Esophagus (tissue), 2 donors: ENCODE measurements around the gene ANKS1B. TPM values are rescaled to one million over a fixed set of nuclear protein-coding genes. Genes with fewer than 3 reads are reported as not detected.

ENCODE experiments used
- H3K27ac ChIP-seq, 2 donors: one replicate each; pipeline ENCODE4 v1.5.1; 2013; ENCODE audit warnings: low read depth in 2 of 2, mild to moderate bottlenecking in 2 of 2, inconsistent platforms in 1 of 2, low read length in 1 of 2, moderate library complexity in 1 of 2
- H3K27me3 ChIP-seq, 2 donors: one replicate each; pipeline ENCODE4 v1.6.1; 2013; ENCODE audit warnings: low read length in 2 of 2, control low read depth in 1 of 2, mild to moderate bottlenecking in 1 of 2; ENCODE audit not compliant: insufficient read depth in 2 of 2, control insufficient read depth in 1 of 2
- H3K36me3 ChIP-seq, 2 donors: one replicate each; pipeline ENCODE4 v1.6.1; 2013; ENCODE audit warnings: low read length in 1 of 2; ENCODE audit not compliant: control insufficient read depth in 2 of 2, insufficient read depth in 2 of 2
- H3K4me1 ChIP-seq, 2 donors: one replicate each; pipeline ENCODE4 v1.6.1; 2013; ENCODE audit warnings: low read length in 1 of 2; ENCODE audit not compliant: control insufficient read depth in 2 of 2, insufficient read depth in 2 of 2
- H3K4me3 ChIP-seq, 2 donors: one replicate each; pipeline ENCODE4 v1.5.1; 2013; ENCODE audit warnings: low read length in 2 of 2, mild to moderate bottlenecking in 2 of 2, low read depth in 1 of 2, moderate library complexity in 1 of 2
- H3K9me3 ChIP-seq, 2 donors: one replicate each; pipeline ENCODE4 v1.6.1; 2013; ENCODE audit warnings: mild to moderate bottlenecking in 2 of 2, low read depth in 1 of 2, low read length in 1 of 2, moderate library complexity in 1 of 2; ENCODE audit not compliant: control insufficient read depth in 2 of 2, insufficient read depth in 1 of 2
- WGBS, 2 donors: extraction: QIAGEN DNeasy Blood & Tissue Kit; methylation state at CpG; one replicate each; pipeline ENCODE4 v1.1.7; 2013; 5-methylcytosine and 5-hydroxymethylcytosine counted together
- polyA plus RNA-seq, 2 donors: library from polyadenylated mRNA; stranded (reverse); fragments of 200-250 nt; gene quantifications; one replicate each; pipeline ENCODE4 v1.2.3, GENCODE V29; 2013
- donor health status: healthy with polysubstance abuse.
- donor health status: Bipolar disorder and iron deficiency.

ANKS1B gene
- polyA plus RNA-seq, 2 donors, result 0.85 to 1.0 TPM

DNA sequence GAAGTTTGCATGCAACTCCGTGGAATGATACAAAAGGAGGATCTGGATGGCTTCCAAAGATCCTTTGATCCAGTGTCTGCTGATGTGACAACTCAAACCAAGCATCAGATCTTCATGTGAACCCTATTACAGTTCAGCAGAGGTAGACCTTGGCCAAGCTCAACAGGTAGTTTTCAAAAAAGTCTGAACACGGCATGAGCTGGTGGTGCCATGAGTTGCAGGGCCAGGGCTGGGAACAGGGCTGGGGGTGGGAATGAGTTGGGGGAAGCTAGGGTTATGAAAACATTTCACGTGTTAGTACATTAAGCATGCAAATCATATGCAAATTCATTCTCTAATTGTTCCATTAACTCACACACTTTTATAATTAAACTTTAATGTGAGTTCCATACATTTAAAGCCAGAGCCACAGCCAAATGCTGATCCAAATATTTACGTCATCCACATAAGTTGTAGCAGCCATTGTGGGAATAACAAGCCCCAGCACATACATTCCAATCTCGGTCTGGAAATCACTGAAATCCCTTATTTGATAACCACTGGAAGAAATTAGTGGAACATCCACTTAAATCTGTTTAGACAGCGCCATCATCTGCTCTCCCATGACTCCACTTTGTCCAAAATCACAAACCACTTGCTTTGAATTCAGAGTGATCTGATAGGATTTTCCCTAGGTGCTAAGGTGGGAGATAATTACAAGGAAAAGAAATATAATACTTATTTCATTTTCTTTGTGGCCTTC is 1181.1 kb downstream of the ANKS1B start:
- H3K4me3 ChIP-seq, result no peak overlapping the region
- no peaks in the 10 kb centered on the region for H3K9me3 ChIP-seq
- 72 to 79% methylated on average over 6 of the region's 6 CpGs for WGBS, 2 donors
- H3K36me3 ChIP-seq, result no peaks in the 10 kb centered on the region
- no peaks in the 10 kb centered on the region for H3K4me1 ChIP-seq
- H3K27ac ChIP-seq, result no peak overlapping the region
- H3K27me3 ChIP-seq, result no peaks in the 10 kb centered on the region

- Histone ChIP-seq H3K27ac (no peak overlapping the region), H3K9me3 (no peaks in the 10 kb centered on the region), H3K4me3 (no peak overlapping the region), H3K4me1 (no peaks in the 10 kb centered on the region), H3K27me3 (no peaks in the 10 kb centered on the region), H3K36me3 (no peaks in the 10 kb centered on the region)
- WGBS, 2 donors, result 64 to 85% methylated on average over 3 of the region's 3 CpGs
These were observed 1184.9 kb downstream of the ANKS1B start for GRCh38 chr12:98799822-98800221.

DNA sequence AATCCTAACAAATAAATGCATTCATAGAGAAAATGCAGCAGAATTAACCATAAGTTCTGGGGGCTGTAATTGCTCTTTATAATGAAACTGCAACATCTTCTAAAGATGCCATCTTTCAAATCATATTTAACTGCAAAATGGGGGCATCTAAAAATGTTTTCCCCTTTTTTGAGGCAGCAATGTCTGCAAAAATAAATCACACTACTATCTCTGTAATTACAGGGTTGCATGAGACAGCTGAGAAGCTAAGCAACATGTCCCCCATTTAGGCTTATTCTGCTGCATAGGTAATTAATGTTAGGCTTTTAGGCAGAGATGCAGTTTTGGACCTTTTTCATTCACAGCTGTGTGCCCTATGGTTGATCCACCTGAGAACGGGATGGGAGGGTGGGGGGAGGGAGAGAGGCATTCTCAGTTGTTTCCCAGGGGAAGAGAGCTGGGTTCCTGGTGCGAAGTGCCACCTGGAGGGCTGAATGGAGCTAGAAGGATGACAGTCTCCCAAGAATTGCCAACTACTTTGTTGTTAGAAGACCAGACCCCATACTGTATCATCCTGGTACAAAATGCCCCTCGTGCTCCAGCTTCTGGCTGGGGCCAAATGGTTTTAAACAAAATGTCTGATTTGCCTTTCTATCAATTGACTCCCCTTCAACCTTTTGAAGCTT is 1185.5 kb downstream of the ANKS1B start:
- no peaks in the 10 kb centered on the region for H3K36me3 ChIP-seq
- H3K27ac ChIP-seq, result no peak overlapping the region
- 58 to 64% methylated on average over 3 of the region's 3 CpGs for WGBS, 2 donors
- no peaks in the 10 kb centered on the region for H3K27me3 ChIP-seq
- no peaks in the 10 kb centered on the region for H3K9me3 ChIP-seq
- no peaks in the 10 kb centered on the region for H3K4me1 ChIP-seq
- H3K4me3 ChIP-seq, result no peak overlapping the region

GRCh38 chr12:98797200-98797599 is 1187.5 kb downstream of the ANKS1B start:
- H3K27ac ChIP-seq, result no peak overlapping the region
- no peaks in the 10 kb centered on the region for H3K4me1 ChIP-seq
- no peaks in the 10 kb centered on the region for H3K9me3 ChIP-seq
- H3K4me3 ChIP-seq, result no peak overlapping the region
- H3K36me3 ChIP-seq, result no peaks in the 10 kb centered on the region
- 84 to 90% methylated on average over 4 of the region's 4 CpGs for WGBS, 2 donors
- no peaks in the 10 kb centered on the region for H3K27me3 ChIP-seq

- H3K9me3 ChIP-seq, result no peaks in the 10 kb centered on the region
These were observed 1188.0 kb downstream of the ANKS1B start for GRCh38 chr12:98796745-98797144.

DNA sequence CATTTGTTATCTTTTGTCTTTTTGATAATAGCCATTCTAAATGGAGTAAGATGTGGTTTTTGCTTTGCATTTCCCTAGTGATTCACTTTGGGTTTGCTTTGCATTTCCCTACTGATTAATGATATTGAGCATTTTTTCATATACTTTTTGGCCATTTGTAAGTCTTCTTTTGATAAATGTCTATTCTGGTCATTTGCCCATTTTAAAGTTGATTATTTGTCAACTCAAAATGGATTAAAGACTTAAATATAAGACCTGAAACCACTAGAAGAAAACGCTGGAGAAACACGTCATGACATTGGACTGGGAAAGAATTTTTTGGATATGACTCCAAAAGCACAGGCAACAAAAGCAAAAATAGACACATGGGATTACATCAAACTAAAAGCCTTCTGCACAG is 1191.6 kb downstream of the ANKS1B start:
- H3K4me3 ChIP-seq, result no peak overlapping the region
- H3K9me3 ChIP-seq, result no peaks in the 10 kb centered on the region
- H3K4me1 ChIP-seq, result no peaks in the 10 kb centered on the region
- no peak overlapping the region for H3K27ac ChIP-seq
- H3K36me3 ChIP-seq, result no peaks in the 10 kb centered on the region
- no peaks in the 10 kb centered on the region for H3K27me3 ChIP-seq
- whole genome bisulfite sequencing, 2 donors, result 50 to 63% methylated on average over 2 of the region's 2 CpGs

More at GRCh38 chr12:98796745-98797144, 1188.0 kb downstream of the ANKS1B start:
- Histone ChIP-seq H3K4me1 (no peaks in the 10 kb centered on the region), H3K36me3 (no peaks in the 10 kb centered on the region), H3K27ac (no peak overlapping the region), H3K27me3 (no peaks in the 10 kb centered on the region), H3K4me3 (no peak overlapping the region)
- WGBS, 2 donors, result 93 to 96% methylated on average over 1 of the region's 1 CpG

GRCh38 chr12:98791406-98791805 is 1193.3 kb downstream of the ANKS1B start:
- Histone ChIP-seq H3K4me1 (no peaks in the 10 kb centered on the region), H3K27ac (no peak overlapping the region), H3K9me3 (no peaks in the 10 kb centered on the region), H3K4me3 (no peak overlapping the region), H3K27me3 (no peaks in the 10 kb centered on the region), H3K36me3 (no peaks in the 10 kb centered on the region)
- 91 to 96% methylated on average over 3 of the region's 3 CpGs for WGBS, 2 donors

DNA sequence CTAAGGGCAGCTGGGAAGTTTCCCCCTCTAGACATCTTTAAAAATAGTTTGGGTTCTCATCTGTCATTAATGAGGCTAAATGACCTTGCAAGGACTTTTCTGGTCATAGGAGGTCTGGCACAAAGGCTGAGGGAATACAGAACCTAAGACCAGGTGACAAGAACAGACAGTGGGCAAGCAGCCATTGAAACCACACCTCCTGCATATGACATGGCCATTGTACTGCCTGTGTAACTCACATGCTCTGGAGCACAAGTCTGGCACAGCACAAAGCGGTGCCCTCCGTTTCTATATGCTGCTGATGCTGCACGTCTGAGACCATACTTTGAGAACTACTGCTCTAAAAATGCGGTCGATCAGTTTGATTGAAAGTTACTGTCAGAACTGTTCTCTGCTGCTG is 1196.3 kb downstream of the ANKS1B start:
- no peak overlapping the region for H3K4me3 ChIP-seq
- no peaks in the 10 kb centered on the region for H3K9me3 ChIP-seq
- no peak overlapping the region for H3K27ac ChIP-seq
- WGBS, 2 donors, result 80 to 84% methylated on average over 5 of the region's 5 CpGs
- no peaks in the 10 kb centered on the region for H3K4me1 ChIP-seq
- no peaks in the 10 kb centered on the region for H3K36me3 ChIP-seq
- H3K27me3 ChIP-seq, result no peaks in the 10 kb centered on the region

GRCh38 chr12:98786653-98787052 is 1198.1 kb downstream of the ANKS1B start:
- Histone ChIP-seq H3K9me3 (no peaks in the 10 kb centered on the region), H3K27me3 (no peaks in the 10 kb centered on the region), H3K4me1 (no peaks in the 10 kb centered on the region), H3K4me3 (no peak overlapping the region), H3K36me3 (no peaks in the 10 kb centered on the region), H3K27ac (no peak overlapping the region)
- WGBS, 2 donors, result 76 to 81% methylated on average over 7 of the region's 7 CpGs

GRCh38 chr12:98783420-98783819 is 1201.3 kb downstream of the ANKS1B start:
- 87 to 92% methylated on average over 2 of the region's 2 CpGs for WGBS, 2 donors
- Histone ChIP-seq H3K27ac (no peak overlapping the region), H3K4me1 (no peaks in the 10 kb centered on the region), H3K27me3 (no peaks in the 10 kb centered on the region), H3K9me3 (no peaks in the 10 kb centered on the region), H3K4me3 (no peak overlapping the region), H3K36me3 (no peaks in the 10 kb centered on the region)
